GM03348 (cell line): Measurements from ENCODE around the gene ARHGAP25.

Experiments used
- DNase-seq: peaks from one replicate; pipeline ENCODE4 v3.0.0; 2012; ENCODE audit warnings: low spot score

Gene ARHGAP25

GRCh38 chr2:68717305-68717661, 17.3 kb upstream of the ARHGAP25 start:
- DNase-seq, result no peak

- no peak for DNase-seq
Observed at GRCh38 chr2:68719912-68720311, 14.7 kb upstream of the ARHGAP25 start.

GRCh38 chr2:68720665-68721064, 13.9 kb upstream of the ARHGAP25 start:
- no peak for DNase-seq

GRCh38 chr2:68721482-68722101, 13.0 kb upstream of the ARHGAP25 start:
- DNase-seq, result no peak

- DNase-seq, result no peak
Observed at GRCh38 chr2:68722712-68723111, 11.9 kb upstream of the ARHGAP25 start.

GRCh38 chr2:68723181-68723580, 11.4 kb upstream of the ARHGAP25 start:
- DNase-seq, result no peak

GRCh38 chr2:68726100-68726499, 8.5 kb upstream of the ARHGAP25 start:
- no peak for DNase-seq

- DNase-seq, result no peak
Observed at GRCh38 chr2:68726608-68727367, 7.8 kb upstream of the ARHGAP25 start.

GRCh38 chr2:68727683-68728375, 6.8 kb upstream of the ARHGAP25 start:
- DNase-seq, result no peak

- peak; percentile 8 for DNase-seq
Observed at GRCh38 chr2:68730828-68731227, 3.8 kb upstream of the ARHGAP25 start.

- no peak for DNase-seq
Observed at GRCh38 chr2:68732036-68732932, 2.3 kb upstream of the ARHGAP25 start.

- no peak for DNase-seq
Observed at GRCh38 chr2:68733365-68733764, 1.2 kb upstream of the ARHGAP25 start.

- DNase-seq, result no peak
Observed at GRCh38 chr2:68734176-68734575, 435 bp upstream of the ARHGAP25 start.

- DNase-seq, result no peak
Observed at GRCh38 chr2:68736086-68736485, 1.5 kb downstream of the ARHGAP25 start.

- DNase-seq, result no peak
Observed at GRCh38 chr2:68737711-68738110, 3.1 kb downstream of the ARHGAP25 start.

- no peak for DNase-seq
Observed at GRCh38 chr2:68738906-68739594, 4.4 kb downstream of the ARHGAP25 start.

GRCh38 chr2:68739595-68740399, 5.2 kb downstream of the ARHGAP25 start:
- DNase-seq, result no peak

GRCh38 chr2:68740400-68740914, 5.8 kb downstream of the ARHGAP25 start:
- DNase-seq, result no peak

GRCh38 chr2:68741238-68741637, 6.6 kb downstream of the ARHGAP25 start:
- no peak for DNase-seq

- no peak for DNase-seq
Observed at GRCh38 chr2:68741805-68742306, 7.2 kb downstream of the ARHGAP25 start.
